NCI-H345 treated with DMSO at 0.1 percent for 48 hours (cell line): ENCODE measurements around the gene IGFBP6.

Source experiments
- DNase-seq: peaks from one replicate; lab custom pipeline; 2025; ENCODE audit not compliant: unreplicated experiment; lab: John Stamatoyannopoulos, UW

The IGFBP6 gene

DNA sequence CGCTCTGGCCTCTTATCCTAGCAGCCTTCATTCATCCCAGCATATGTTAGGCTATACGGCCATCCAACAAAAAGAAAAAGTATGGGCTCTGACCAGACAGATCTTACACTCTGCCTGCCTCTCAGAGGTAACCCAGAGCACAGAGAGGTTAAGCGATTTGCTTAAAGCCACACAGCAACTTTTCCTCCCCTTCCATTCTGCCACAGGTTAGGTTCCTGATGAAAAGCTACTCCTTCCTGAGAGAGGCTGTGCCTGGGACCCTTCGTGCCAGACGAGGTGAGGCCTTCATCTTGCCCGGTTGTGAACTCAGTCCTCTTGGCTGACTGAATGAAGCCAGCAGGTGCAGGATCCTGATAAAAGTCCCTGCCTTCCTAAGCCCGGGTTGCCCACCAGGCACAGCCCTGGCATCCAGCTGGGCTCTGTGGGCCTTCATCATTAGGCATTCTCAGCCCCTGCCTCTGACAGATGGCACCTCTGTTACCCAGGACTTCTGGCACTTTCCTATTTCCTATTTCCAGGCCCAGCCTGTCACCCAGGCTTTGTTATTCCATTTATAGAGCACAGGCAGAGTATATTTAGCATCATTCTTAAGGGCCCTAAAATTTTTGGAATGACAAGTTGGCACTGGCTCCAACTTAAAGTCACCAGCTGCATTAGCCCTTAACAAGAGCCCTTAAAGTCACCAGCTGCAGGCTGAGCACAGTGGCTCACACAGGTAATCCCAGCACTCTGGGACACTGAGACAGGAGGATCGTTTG, 18.6 kb downstream of the IGFBP6 start:
- no peak for DNase-seq

DNA sequence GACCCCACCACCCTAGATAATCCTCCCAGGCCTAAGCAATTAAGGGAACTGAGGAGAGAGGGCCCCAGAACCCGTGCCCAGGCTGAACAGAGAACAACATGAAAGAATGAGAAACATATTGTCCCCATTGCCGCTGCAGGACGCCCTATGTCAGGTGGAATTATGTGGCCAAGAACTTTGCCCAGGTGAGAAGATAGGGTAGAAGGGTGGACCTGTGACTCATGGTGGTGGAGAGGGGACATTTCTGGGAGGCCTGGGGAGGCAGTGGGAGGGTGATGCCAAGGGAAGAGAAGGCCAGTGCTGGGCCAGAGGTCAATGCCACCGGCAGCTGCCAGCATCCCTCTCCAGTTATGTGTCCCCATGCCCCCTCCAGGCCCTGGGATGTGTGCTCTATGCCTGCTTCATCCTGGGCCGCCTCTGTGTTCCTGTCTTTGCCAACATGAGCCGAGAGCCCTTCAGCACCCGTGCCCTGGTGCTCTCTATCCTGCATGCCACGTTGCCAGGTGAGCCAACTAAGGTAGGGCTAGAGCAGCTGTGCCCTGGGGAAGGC, 21.4 kb downstream of the IGFBP6 start:
- DNase-seq: no peak

- DNase-seq: no peak
Measured at GRCh38 chr12:53120685-53121525, 23.4 kb downstream of the IGFBP6 start.

- peak; percentile 74 for DNase-seq
Measured at GRCh38 chr12:53122961-53123468, 25.5 kb downstream of the IGFBP6 start.

DNA sequence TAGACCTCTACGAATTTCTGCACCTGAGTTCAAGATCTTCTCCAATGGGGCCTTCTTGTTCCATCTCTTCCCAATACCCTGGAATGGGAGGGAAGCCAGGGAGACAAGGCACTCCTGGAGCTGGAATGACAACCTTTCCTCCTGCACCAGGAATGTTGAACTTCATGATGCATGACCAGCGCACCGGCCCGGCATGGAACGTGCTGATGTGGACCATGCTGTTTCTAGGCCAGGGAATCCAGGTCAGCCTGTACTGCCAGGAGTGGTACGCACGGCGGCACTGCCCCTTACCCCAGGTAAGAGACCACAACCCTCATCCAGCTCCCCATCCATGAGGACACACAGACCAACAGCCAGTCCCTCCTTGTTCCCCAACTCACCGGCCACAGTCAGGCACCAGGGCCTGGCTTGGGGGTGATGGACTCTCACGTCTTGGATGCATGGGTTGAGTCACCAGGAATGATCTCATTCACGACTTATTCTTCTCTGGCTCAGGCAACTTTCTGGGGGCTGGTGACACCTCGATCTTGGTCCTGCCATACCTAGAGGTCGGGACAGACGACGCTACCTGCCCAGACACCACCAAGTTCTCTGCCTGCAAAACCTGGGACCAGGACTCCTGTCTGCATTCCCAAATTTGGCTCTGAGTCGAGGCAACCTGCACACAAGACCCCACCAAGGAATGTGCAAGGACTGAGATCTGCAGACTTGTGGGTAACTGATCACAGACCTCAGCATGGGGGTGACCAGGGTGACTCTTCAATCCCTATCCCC, 26.3 kb downstream of the IGFBP6 start:
- DNase-seq: no peak

- no peak for DNase-seq
Measured at GRCh38 chr12:53124352-53124723, 26.9 kb downstream of the IGFBP6 start.

DNA sequence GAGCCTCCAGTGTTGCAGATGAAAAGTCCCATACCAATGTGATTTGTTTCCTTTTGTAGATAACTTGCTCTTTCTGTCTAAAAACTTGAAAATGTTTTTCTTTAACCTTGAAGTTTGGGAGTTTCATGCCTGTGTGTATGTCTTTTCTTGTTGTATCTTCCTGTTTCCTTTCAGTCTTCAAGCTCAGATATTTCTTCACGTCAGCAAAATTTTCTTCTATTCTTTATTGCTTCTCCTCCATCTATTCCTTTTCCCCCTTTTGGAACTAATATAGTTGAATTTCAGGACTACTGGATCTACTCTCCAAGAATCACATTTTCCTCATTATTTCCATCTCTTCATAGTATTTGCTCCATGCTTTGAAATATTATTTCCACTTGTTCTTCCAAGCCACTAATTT, 29.7 kb downstream of the IGFBP6 start:
- DNase-seq: no peak

DNA sequence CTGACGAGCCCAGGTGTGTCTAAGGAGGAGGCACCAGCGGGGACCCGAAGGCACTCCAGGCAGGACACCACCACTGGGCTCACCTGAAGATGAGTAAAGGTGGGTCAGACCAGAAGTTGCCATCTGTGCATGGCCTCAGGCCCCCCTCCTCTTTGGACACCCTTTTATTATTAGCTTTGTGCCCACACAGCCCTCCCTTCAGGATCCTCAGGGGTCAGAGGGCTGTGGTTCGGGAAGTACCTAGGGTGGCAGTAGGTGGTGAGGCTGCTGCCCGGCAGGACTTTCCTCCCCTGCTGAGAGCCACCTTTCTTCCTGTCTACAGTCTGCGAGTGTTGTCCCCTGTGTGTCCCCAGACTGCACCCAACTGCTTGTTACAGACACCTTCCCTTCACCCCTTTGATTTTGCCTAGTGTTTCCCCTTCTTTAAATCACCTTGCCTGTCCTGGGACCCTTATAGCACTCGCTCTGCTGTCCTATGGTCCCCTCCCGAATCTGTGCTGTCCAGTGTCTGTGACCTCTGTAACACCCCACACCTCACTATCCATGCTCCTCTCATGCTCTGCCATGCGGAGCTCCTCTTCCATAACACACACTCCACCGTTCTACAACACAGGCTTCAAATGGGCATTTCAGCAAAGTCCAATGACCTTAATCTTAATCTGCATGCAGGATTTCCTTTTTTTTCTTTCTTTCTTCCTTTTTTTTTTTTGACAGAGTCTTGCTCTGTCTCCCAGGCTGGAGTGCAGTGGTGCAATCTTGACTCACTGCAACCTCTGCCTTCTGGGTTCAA, 31.5 kb downstream of the IGFBP6 start:
- no peak for DNase-seq

DNA sequence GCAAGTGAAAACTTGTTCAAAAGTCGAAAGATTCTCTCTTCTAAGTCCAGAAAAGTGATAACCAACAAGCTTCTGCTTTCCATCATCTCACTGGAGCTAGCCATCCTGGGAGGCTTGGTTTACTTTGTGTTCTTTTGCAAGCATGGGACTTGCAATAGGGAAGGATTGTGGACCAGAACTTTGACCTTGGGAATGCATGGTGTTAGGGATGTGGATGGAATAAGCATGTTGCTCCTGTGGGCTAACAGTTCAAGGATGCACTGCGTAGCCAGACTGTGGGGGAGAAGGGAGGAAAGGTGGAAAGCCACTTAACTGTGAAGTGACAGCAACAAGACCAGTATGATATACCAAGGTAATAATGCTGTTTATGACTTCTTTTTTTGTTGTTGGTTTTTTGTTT, 34.4 kb downstream of the IGFBP6 start:
- DNase-seq: no peak

GRCh38 chr12:53133722-53134121, 36.3 kb downstream of the IGFBP6 start:
- DNase-seq: no peak

DNA sequence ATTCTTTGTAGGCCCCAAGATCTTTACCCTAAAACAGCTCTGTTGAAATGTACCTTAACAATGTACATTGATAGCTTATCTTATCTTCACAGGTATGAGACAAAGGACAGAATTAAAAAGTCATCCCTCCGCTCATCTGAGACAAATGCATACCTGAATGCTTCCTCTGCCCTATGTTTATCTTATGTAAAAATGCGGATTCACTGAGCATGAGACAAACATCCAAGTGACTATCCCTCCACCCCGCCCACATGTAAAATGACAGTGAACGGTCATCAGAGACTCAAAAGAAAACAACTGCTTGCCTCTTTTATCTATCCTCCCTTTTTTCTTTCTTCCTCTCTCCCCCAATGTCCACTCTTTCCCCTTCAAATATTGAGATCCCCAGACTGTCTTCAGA, 45.9 kb downstream of the IGFBP6 start:
- DNase-seq: no peak

GRCh38 chr12:53145383-53146260, 48.2 kb downstream of the IGFBP6 start:
- no peak for DNase-seq

DNA sequence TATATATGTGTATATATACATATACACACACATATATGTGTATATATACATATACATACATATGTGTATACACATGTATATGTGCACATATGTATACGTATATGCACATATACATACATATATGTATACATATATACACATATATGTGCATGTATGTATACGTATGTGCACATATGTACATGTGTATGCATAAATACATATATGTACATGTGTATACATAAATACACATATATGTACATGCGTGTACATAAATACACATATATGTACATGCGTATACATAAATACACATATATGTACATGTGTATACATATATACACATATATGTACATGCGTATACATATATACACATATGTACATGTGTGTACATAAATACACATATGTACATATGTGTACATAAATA, 49.7 kb downstream of the IGFBP6 start:
- no peak for DNase-seq

GRCh38 chr12:53147653-53148052, 50.2 kb downstream of the IGFBP6 start:
- no peak for DNase-seq

- no peak for DNase-seq
Measured at GRCh38 chr12:53151039-53151438, 53.6 kb downstream of the IGFBP6 start.
